Iris pigment epithelial cell (primary cell): ENCODE data around the gene HSD17B11.
"Not testable (repeated sequence)": the region's sequence is repeated elsewhere in the genome, so short reads cannot be mapped to it uniquely, and the experiment has no call there.

Experiments used
- DNase-seq: peaks from one replicate; pipeline ENCODE4 v3.0.0-alpha.2; 2011; ENCODE audit warnings: low read depth

The HSD17B11 gene

GRCh38 chr4:87390891-87391575, at the start of gene HSD17B11:
TSS of gene HSD17B11 (minus strand) at chr4:87391188. CDS start at chr4:87391070, 118 bp downstream.
- peak; percentile 97 for DNase-seq

- DNase-seq = no peak
Observed at GRCh38 chr4:87433342-87433741, 42.4 kb upstream of the HSD17B11 start.

GRCh38 chr4:87430038-87430437, 39.0 kb upstream of the HSD17B11 start:
- no peak for DNase-seq

- no peak for DNase-seq
Observed at GRCh38 chr4:87428979-87429378, 38.0 kb upstream of the HSD17B11 start.

GRCh38 chr4:87427518-87427868, 36.5 kb upstream of the HSD17B11 start:
- no peak for DNase-seq

- no peak for DNase-seq
Observed at GRCh38 chr4:87426865-87427517, 36.0 kb upstream of the HSD17B11 start.

- no peak for DNase-seq
Observed at GRCh38 chr4:87425711-87426110, 34.7 kb upstream of the HSD17B11 start.

GRCh38 chr4:87424099-87424543, 33.1 kb upstream of the HSD17B11 start:
- DNase-seq = not testable (repeated sequence)

- DNase-seq = no peak
Observed at GRCh38 chr4:87423317-87424098, 32.5 kb upstream of the HSD17B11 start.

GRCh38 chr4:87422104-87423052, 31.4 kb upstream of the HSD17B11 start, which contains the start of gene NUDT9:
TSS of gene NUDT9 (plus strand) at chr4:87422573. CDS start at chr4:87422906, 333 bp downstream.
- DNase-seq = peak; percentile 96

- DNase-seq = no peak
Observed at GRCh38 chr4:87420276-87420830, 29.4 kb upstream of the HSD17B11 start.

GRCh38 chr4:87419578-87420249, 28.7 kb upstream of the HSD17B11 start:
- peak; percentile 45 for DNase-seq

- not testable (repeated sequence) for DNase-seq
Observed at GRCh38 chr4:87418410-87418809, 27.4 kb upstream of the HSD17B11 start.

- no peak for DNase-seq
Observed at GRCh38 chr4:87416965-87417364, 26.0 kb upstream of the HSD17B11 start.

- no peak for DNase-seq
Observed at GRCh38 chr4:87414816-87415215, 23.8 kb upstream of the HSD17B11 start.

- DNase-seq = peak; percentile 32
Observed at GRCh38 chr4:87410679-87411078, 19.7 kb upstream of the HSD17B11 start.

- peak; percentile 38 for DNase-seq
Observed at GRCh38 chr4:87410157-87410556, 19.2 kb upstream of the HSD17B11 start.

GRCh38 chr4:87409420-87409939, 18.5 kb upstream of the HSD17B11 start:
- no peak for DNase-seq

- DNase-seq = not testable (repeated sequence)
Observed at GRCh38 chr4:87406902-87407301, 15.9 kb upstream of the HSD17B11 start.

GRCh38 chr4:87406462-87406861, 15.5 kb upstream of the HSD17B11 start:
- DNase-seq = no peak
